Hematopoietic multipotent progenitor cell treated with erythropoietin and hydrocortisone succinate and interleukin-3 and kit ligand, for 15 days (in vitro differentiated cells): ENCODE results near the gene PLD6.
"Not testable (repeated sequence)": the region's sequence is repeated elsewhere in the genome, so short reads cannot be mapped to it uniquely, and the experiment has no call there.

Source experiments
- DNase-seq: peaks from one replicate; pipeline ENCODE4 v3.0.0-alpha.2; 2015; ENCODE audit warnings: low spot score

Gene PLD6

GRCh38 chr17:17206124-17206912 lies at the start of gene PLD6:
PLD6 (minus strand) TSS chr17:17206333; CDS start chr17:17206286, 47 bp downstream.
- DNase-seq, result peak; percentile 93

GRCh38 chr17:17255689-17256088 lies 49.6 kb upstream of the PLD6 start:
- not testable (repeated sequence) for DNase-seq

- DNase-seq, result no peak
Measured at GRCh38 chr17:17254036-17254435, 47.9 kb upstream of the PLD6 start.

GRCh38 chr17:17253406-17253805 lies 47.3 kb upstream of the PLD6 start:
- peak; percentile 70 for DNase-seq

GRCh38 chr17:17252149-17252661 lies 46.1 kb upstream of the PLD6 start:
- peak; percentile 90 for DNase-seq

- DNase-seq, result no peak
Measured at GRCh38 chr17:17246879-17247278, 40.7 kb upstream of the PLD6 start.

GRCh38 chr17:17243163-17243562 lies 37.0 kb upstream of the PLD6 start:
- DNase-seq, result no peak

- DNase-seq, result no peak
Measured at GRCh38 chr17:17242246-17242645, 36.1 kb upstream of the PLD6 start.

GRCh38 chr17:17241656-17242055 lies 35.5 kb upstream of the PLD6 start:
- no peak for DNase-seq

- DNase-seq, result peak; percentile 45
Measured at GRCh38 chr17:17239832-17240231, 33.7 kb upstream of the PLD6 start.

GRCh38 chr17:17237026-17237799 lies 31.1 kb upstream of the PLD6 start, which contains the start of gene FLCN:
FLCN (minus strand) TSS chr17:17237168; CDS start chr17:17228137, 9,031 bp downstream.
- peak; percentile 93 for DNase-seq

- peak; percentile 62 for DNase-seq
Measured at GRCh38 chr17:17236295-17237025, 30.3 kb upstream of the PLD6 start.

- DNase-seq, result peak; percentile 28
Measured at GRCh38 chr17:17235212-17236174, 29.4 kb upstream of the PLD6 start.

GRCh38 chr17:17232303-17232621 lies 26.1 kb upstream of the PLD6 start:
- no peak for DNase-seq

- no peak for DNase-seq
Measured at GRCh38 chr17:17231621-17232302, 25.6 kb upstream of the PLD6 start.

GRCh38 chr17:17229416-17230384 lies 23.6 kb upstream of the PLD6 start:
- DNase-seq, result no peak

GRCh38 chr17:17228521-17229279 lies 22.6 kb upstream of the PLD6 start:
- DNase-seq, result no peak
